ENCODE results near the gene SEPTIN10. TPM values are rescaled to one million over a fixed set of nuclear protein-coding genes. Genes with fewer than 3 reads are reported as not detected.

SEPTIN10 gene
- total and polyA plus RNA-seq, 9 of the 15 experiments (the other 6 are each of a cell fraction or from before 2014, with no cell fraction given) = 0.40 TPM; not detected in 8

GRCh38 chr2:109607766-109608165 is 6.0 kb downstream of the SEPTIN10 start (continued):
- TF ChIP-seq NR1H2 (CRISPR knock-in tag; IDR thresholded peaks at IDR 0.05) (no peak), NCOA1 (IDR thresholded peaks at IDR 0.05; ENCODE audit: low read depth) (no peak), PTTG1 (tag; IDR thresholded peaks at IDR 0.05; ENCODE audit: low read depth) (no peak), ZNF217 (CRISPR knock-in tag; IDR thresholded peaks at IDR 0.05) (no peak), POLR2AphosphoS5 (IDR thresholded peaks at IDR 0.05; ENCODE audit: control insufficient read depth, insufficient read depth, low read depth, low read length) (no peak), ZBTB26 (CRISPR knock-in tag; IDR thresholded peaks at IDR 0.05) (no peak), ELF2 (CRISPR knock-in tag; IDR thresholded peaks at IDR 0.05) (no peak), RREB1 (CRISPR knock-in tag; IDR thresholded peaks at IDR 0.05) (no peak)

All from K562 (cell line).